ENCODE data around the gene MFSD6.
"Not testable (repeated sequence)": the region's sequence is repeated elsewhere in the genome, so short reads cannot be mapped to it uniquely, and the experiment has no call there.

The MFSD6 gene

DNA sequence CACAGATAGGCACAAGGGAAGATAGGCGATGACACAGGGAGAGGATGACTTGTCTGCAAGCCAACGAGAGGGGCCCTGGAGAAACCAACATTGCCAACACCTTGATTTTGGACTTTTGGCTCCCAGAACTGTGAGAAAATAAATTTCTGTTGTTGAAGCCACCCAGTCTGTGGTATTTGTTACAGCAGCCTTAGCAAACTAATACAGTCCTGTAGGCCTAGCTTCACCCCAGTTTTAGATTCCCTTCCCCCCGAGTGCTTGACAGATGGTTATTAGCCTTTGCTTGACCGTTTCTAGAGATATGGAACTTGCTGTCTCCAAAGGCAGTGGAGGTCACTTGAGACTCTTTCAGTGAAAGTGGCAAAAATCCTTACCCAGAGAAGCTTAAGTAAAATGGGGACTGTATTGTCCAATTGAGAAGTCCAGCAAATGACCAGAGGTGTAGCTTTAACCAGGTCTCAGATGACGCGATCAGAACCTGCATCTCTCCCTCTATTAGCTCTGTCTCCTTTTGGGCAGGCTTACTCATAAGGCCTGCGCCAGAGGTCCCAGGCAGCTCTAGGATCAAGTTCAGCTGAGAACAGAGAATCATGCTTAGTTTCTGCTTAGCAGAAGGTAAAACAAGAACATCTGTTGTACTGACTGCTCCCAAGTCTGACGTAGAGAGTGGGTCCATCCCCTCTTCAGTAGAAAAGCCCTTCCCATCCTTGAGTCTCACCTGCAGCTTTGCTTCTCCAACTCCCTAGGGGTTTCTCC, 50.4 kb downstream of the MFSD6 start:
- no peak for FAIRE-seq
- no peak for DNase-seq (ENCODE audit: insufficient read length, low spot score)

- DNase-seq (ENCODE audit: insufficient read length, low spot score) (no peak), FAIRE-seq (no peak)
These were observed 51.7 kb downstream of the MFSD6 start for GRCh38 chr2:190459881-190460280.

- FAIRE-seq (peak; percentile 68), DNase-seq (ENCODE audit: insufficient read length, low spot score) (no peak)
These were observed 52.3 kb downstream of the MFSD6 start for GRCh38 chr2:190460487-190460886.

GRCh38 chr2:190462181-190462580, 54.0 kb downstream of the MFSD6 start:
- DNase-seq (ENCODE audit: insufficient read length, low spot score) (no peak), FAIRE-seq (no peak)

DNA sequence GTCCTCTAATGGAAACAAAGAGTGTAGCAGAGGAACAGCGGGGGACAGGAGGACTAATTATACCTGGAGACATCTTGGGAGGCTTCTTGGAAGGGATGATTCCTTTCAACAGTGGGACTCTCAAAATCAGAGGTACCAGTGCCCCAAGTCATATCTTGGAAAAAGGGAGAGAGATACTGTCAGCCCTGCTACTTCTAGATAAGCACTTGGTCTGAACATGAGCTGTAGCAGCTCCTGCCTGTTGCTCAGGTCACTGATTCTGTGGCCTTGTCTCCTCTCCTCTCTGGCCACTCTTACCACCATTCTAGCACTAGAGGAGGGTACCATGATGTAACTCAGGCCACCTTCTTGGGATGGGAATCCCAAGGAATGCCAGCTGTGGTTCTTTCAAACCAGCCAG, 54.5 kb downstream of the MFSD6 start:
- DNase-seq (ENCODE audit: insufficient read length, low spot score) (no peak), FAIRE-seq (no peak)

DNA sequence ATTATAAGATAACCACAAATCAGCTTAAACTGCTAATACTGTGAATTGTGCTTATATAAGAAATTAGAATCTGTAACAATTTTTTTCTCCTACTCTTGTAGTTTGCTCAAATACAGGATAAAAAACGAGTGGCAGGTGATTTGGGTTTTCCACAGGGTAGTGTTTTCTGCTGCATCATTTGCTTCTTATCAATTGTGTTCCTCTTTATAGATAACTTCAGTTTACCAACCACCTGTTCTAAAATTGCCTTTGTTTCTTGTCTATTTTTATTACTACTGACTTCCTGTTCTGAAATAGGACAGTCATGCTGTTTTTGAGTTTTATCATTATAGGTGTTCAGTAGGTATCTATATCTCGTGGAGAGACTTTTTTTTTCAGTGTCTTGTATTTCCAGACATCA, 56.9 kb downstream of the MFSD6 start:
- FAIRE-seq: no peak
- DNase-seq (ENCODE audit: insufficient read length, low spot score): no peak

GRCh38 chr2:190466819-190467446, 58.8 kb downstream of the MFSD6 start:
- no peak for DNase-seq (ENCODE audit: insufficient read length, low spot score)
- FAIRE-seq: no peak

- DNase-seq (ENCODE audit: insufficient read length, low spot score) (no peak), FAIRE-seq (no peak)
These were observed 59.5 kb downstream of the MFSD6 start for GRCh38 chr2:190467575-190468083.

DNA sequence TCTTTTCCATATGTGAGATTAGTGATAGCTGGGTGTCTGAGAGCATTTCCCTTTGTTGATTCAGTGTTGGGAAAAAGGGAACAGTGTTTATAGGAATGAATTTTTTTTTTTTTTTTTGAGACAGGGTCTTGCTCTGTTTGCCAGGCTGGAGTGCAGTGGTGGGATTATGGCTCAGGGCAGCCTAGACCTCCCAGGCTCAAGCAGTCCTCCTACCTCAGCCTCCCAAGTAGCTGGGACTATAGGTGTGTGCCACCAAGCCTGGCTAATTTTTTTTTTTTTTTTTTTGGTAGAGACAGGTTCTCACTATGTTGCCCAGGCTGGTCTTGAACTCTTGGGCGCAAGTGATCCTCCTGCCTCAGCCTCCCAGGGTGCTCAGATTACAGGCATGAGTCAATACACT, 60.2 kb downstream of the MFSD6 start:
- not testable (repeated sequence) for FAIRE-seq; DNase-seq (ENCODE audit: insufficient read length, low spot score)

- FAIRE-seq (peak; percentile 83), DNase-seq (ENCODE audit: insufficient read length, low spot score) (peak; percentile 87)
These were observed 60.8 kb downstream of the MFSD6 start for GRCh38 chr2:190468814-190469569.

- FAIRE-seq: no peak
- no peak for DNase-seq (ENCODE audit: insufficient read length, low spot score)
These were observed 61.6 kb downstream of the MFSD6 start for GRCh38 chr2:190469771-190470170.

- DNase-seq (ENCODE audit: insufficient read length, low spot score): no peak
- FAIRE-seq: no peak
These were observed 62.2 kb downstream of the MFSD6 start for GRCh38 chr2:190470256-190470826.

GRCh38 chr2:190477661-190478454, 69.7 kb downstream of the MFSD6 start:
- FAIRE-seq: no peak
- no peak for DNase-seq (ENCODE audit: insufficient read length, low spot score)

GRCh38 chr2:190478572-190479195, 70.5 kb downstream of the MFSD6 start:
- no peak for DNase-seq (ENCODE audit: insufficient read length, low spot score)
- no peak for FAIRE-seq

DNA sequence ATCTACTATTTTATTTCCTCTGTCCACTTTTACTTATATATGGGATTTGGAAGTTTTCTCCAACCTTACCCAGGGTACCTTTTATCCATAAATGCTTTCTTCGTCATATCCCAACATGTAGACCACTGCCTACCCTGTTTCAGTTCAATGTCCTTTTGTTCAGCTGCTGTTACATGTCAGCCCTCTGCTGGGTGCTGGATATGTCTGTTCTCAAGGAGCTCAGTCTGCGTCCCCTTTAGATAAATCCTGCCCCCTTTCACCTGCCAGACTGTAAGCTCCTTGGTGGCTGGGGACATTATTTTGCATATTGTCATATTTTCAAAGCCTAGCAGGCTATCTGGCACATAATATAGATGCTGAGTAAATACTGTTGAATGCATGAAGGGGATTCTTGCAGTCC, 73.2 kb downstream of the MFSD6 start:
- no peak for FAIRE-seq
- DNase-seq (ENCODE audit: insufficient read length, low spot score): no peak

GRCh38 chr2:190482451-190482850, 74.3 kb downstream of the MFSD6 start:
- DNase-seq (ENCODE audit: insufficient read length, low spot score) (no peak), FAIRE-seq (no peak)

DNA sequence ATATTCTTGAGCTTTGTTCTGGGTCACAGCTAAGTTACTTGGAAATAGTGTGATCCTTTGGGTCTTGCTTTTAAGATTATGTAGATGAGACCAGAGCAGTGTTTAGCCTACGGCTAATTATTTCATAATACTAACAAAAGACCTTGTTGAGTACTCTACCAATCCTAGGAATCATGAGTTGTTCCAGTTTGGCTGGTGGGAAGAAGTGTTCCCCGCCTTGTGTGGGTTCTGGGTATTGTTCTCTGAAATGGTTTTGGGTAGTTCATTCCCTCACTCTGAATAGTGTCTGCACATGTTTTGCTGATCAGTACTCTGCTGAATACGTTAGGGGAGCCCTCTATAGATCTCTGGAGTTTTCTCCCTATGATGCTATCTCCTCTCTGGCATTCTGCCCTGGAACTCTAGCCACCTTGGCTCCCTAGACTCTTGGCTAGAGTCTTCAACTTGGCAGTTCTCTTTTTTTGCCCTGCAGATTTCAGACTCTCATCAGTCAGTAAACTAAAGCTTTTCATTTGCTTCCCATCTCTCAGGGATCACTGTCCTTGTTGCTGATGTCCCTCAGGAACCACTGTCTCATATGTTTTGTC, 78.0 kb downstream of the MFSD6 start:
- FAIRE-seq: no peak

GRCh38 chr2:190488516-190489233, 80.5 kb downstream of the MFSD6 start:
- DNase-seq (ENCODE audit: insufficient read length, low spot score) (no peak), FAIRE-seq (no peak)

More for the DNA sequence above, 78.0 kb downstream of the MFSD6 start:
- no peak for DNase-seq (ENCODE audit: insufficient read length, low spot score)

- DNase-seq (ENCODE audit: insufficient read length, low spot score) (no peak), FAIRE-seq (no peak)
These were observed 81.3 kb downstream of the MFSD6 start for GRCh38 chr2:190489475-190489874.
